Umbilical cord (tissue), 2 donors: ENCODE data around the gene IER3. TPM values are rescaled to one million over a fixed set of nuclear protein-coding genes. Genes with fewer than 3 reads are reported as not detected.
"Not testable (repeated sequence)": the region's sequence is repeated elsewhere in the genome, so short reads cannot be mapped to it uniquely, and the experiment has no call there.

Experiments
- DNase-seq: peaks from one replicate; pipeline ENCODE4 v3.0.0-alpha.2; 2015; ENCODE audit warnings: low spot score
- total RNA-seq: library from RNA; depleted of rRNA; stranded (reverse); fragments of >200 nt; gene quantifications from one replicate; pipeline ENCODE4 v1.2.3, GENCODE V29; 2014; ENCODE audit warnings: low replicate concordance; ENCODE audit not compliant: insufficient read depth

Gene IER3
- total RNA-seq, 1 donor from 2014 or later, result 70.1 TPM

DNA sequence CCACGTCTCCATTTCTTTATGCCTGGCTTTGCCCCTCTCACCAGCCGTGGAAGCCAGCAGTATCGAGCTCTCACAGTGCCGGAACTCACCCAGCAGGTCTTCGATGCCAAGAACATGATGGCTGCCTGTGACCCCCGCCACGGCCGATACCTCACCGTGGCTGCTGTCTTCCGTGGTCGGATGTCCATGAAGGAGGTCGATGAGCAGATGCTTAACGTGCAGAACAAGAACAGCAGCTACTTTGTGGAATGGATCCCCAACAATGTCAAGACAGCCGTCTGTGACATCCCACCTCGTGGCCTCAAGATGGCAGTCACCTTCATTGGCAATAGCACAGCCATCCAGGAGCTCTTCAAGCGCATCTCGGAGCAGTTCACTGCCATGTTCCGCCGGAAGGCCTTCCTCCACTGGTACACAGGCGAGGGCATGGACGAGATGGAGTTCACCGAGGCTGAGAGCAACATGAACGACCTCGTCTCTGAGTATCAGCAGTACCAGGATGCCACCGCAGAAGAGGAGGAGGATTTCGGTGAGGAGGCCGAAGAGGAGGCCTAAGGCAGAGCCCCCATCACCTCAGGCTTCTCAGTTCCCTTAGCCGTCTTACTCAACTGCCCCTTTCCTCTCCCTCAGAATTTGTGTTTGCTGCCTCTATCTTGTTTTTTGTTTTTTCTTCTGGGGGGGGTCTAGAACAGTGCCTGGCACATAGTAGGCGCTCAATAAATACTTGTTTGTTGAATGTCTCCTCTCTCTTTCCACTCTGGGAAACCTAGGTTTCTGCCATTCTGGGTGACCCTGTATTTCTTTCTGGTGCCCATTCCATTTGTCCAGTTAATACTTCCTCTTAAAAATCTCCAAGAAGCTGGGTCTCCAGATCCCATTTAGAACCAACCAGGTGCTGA, 20.3 kb downstream of the IER3 start:
- DNase-seq, result not testable (repeated sequence)

DNA sequence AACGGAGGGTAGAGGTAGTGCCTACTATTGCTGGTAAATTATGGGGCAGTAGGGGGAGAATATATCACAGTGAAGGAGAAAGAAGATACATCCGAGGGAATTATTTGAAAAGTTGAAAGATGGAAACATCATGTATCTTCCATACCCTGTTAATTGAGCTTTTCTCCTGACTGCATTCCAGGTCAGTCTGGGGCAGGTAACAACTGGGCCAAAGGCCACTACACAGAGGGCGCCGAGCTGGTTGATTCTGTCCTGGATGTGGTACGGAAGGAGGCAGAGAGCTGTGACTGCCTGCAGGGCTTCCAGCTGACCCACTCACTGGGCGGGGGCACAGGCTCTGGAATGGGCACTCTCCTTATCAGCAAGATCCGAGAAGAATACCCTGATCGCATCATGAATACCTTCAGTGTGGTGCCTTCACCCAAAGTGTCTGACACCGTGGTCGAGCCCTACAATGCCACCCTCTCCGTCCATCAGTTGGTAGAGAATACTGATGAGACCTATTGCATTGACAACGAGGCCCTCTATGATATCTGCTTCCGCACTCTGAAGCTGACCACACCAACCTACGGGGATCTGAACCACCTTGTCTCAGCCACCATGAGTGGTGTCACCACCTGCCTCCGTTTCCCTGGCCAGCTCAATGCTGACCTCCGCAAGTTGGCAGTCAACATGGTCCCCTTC, 21.0 kb downstream of the IER3 start:
- DNase-seq, result not testable (repeated sequence)

DNA sequence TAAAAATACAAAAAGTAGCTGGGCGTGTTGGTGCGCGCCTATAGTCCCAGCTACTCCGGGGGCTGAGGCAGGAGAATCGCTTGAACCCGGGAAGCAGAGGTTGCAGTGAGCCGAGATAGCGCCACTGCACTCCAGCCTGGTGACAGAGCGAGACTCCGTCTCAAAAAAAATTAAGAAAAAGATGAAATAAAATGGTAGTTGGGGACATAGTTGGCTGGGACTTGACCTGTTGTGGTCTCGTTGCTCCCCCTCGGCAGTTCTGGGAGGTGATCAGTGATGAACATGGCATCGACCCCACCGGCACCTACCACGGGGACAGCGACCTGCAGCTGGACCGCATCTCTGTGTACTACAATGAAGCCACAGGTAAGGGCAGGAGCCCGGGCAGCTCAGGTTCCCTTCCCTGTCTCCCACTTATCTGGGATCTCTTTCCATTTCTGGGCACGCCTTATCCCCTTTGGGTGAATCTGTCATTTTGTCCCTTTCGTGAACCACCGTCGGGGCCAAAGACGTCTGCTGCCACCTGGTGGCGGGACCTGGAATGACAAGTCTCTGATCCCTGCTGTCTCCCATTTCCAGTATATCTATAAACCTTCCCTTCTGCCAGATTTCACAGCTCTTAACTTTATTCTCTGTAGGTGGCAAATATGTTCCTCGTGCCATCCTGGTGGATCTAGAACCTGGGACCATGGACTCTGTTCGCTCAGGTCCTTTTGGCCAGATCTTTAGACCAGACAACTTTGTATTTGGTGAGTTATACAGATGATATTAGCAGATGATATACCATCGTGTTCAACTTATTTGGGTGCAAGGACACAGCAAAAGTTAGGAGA, 21.9 kb downstream of the IER3 start:
- peak; percentile 76 for DNase-seq

DNA sequence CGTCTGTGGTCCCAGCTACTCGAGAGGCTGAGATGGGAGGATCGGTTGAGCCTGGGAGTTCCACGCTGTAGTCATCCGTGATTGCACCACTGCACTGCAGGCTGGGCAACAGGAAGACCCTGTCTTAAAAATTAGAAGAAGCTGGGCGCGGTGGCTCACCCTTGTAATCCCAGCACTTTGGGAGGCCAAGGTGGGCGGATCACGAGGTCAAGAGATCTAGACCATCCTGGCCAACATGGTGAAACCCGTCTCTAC, 22.4 kb downstream of the IER3 start:
- DNase-seq, result peak; percentile 43

DNA sequence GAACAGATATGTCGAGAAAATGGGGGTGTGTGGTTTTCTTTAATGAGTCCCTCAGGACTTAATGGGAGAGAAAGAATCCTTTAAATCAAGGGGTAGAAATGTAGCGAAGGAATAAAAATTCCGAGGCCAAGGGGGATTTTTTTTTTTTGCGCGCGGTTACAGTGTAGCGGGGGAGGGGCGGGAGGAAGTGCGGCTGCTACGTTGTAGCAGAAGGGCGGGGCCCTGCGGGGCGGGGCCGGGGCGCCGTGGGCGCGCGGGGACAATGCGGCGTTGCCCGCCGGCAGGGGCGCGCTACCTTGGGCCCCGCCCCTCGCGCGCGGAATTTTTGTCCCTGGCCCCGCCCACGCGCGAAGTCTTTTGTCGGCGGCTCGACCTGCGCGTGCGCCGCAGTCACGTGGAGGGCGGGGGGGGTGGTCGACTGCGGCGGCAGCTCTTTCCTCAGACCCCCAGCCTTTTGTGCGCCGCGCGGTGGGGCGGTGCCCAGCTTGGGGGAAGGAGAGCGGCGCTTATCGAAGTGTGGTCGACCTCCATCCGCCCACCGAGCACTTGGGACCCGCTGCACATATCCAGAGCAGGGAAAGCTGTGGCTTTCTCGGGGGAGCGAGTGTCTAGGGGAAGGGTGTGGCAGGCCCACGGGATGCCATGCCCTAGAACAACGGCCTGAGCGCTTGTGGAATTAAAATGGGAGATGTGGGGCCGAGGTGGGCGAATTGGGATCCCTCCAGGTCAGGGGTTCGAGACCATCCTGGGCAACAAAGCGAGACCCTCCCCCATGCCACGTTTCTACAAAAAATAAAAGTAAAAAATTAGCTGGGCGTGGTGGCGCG, 22.9 kb downstream of the IER3 start:
- DNase-seq, result peak; percentile 89

DNA sequence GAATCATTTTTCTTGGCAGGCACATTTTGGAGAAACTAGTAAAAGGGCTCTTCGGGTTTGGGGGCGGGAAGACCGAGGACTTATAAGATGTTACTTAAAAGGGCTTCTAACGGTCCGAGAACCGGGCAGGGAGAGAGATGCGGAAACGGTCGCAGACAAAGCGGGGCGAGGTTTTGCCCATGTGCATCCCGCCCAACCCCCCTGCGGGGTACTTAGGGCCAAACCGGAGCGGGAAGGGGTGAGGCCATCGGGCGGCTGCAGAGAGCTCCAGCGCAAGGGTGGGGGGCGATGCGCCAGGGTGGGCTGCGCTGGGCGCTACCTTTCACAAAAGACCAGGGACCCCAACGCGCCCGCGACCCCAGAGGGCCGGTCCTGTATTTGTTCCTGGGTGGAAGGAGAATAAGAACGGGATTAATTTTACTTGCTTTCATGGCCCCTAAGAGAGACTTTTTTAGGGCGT, 23.6 kb downstream of the IER3 start:
- DNase-seq, result peak; percentile 60

DNA sequence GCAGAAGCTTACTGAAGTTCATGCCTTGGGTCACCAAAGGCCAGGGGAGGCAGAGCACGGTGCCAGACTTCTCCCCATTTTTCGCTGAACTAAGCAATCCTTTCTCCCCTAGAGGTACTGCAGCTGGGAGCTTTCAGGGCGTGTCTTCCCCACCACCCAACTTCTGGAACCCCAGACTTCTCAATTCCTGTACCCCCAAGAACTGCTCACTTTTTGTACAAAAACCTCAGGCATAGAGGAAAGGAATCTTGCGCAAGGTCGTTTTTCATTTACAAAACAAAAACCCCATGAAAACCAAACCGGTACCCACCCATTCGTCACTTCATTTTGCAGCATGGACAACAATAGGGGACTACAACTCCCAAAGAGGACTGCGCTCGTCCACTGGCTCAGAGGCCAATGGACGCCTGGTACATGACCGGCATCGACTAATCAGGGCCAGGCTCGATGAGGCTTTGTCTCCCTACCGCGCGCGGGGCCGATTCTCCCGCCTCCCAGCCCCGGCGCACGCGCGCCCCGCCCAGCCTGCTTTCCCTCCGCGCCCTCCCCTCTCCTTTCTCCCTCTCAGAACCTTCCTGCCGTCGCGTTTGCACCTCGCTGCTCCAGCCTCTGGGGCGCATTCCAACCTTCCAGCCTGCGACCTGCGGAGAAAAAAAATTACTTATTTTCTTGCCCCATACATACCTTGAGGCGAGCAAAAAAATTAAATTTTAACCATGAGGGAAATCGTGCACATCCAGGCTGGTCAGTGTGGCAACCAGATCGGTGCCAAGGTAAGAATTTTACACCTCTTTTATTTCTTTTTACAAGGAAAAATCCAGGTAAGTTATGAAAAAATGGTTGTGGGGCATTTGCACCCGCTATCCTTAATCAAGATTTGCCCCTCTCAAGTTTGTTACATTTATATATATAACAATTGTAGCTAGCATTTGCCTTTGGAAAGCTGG, 24.3 kb downstream of the IER3 start, which contains the start of gene TUBB:
TSS of gene TUBB (plus strand) at position 562 of the 947 bp plus-strand sequence. CDS start at position 717, 155 bp downstream.
- peak; percentile 99 for DNase-seq

DNA sequence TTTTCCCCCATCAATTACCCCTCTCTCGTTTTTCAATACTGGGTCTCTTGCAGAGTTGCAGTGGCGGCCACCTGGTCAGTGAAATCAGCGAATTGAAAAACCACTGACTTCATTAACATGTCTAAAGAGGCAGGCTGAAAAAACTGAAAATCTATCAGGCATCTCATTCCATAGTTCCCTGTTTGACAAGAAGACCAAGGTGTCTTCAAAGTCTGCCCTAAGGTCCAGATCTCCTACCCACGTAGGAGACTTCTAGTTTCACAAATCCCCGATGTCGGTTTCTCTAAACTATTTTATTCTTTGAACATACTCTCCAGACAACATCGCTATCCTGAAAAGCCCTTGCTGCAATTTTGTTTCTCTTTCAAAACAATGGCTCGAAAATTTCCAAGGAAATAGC, 25.0 kb downstream of the IER3 start:
- DNase-seq, result no peak

DNA sequence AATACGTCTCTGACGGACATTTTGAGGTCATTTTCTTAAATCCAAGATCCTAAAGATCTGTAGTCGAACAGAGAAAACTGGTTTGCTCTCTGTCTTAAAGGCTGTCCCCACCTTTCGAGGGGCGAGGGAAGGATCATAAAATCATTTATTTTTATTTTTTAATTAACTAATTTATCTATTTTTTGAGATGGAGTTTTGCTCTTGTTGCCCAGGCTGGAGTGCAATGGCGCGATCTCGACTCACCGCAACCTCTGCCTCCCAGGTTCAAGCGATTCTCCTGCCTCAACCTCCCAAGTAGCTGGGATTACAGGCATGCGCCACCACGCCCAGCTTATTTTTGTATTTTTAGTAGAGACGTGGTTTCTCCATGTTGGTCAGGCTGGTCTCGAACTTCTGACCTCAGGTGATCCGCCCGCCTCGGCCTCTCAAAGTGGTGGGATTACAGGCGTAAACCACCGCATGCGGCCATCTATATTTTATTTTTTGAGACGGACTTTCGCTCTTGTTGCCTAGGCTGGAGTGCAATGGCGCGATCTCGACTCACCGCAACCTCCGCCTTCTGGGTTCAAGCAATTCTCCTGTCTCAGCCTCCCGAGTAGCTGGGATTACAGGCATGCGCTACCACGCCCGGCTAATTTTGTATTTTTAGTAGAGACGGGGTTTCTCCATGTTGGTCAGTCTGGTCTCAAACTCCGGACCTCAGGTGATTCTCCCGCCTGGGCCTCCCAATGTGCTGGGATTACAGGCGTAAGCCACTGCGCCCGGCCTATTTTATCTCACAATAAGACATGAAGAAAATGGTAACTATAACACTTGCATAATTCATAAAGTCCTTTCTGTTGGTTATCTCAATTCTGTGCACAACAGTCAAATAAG, 26.3 kb downstream of the IER3 start:
- DNase-seq, result not testable (repeated sequence)

DNA sequence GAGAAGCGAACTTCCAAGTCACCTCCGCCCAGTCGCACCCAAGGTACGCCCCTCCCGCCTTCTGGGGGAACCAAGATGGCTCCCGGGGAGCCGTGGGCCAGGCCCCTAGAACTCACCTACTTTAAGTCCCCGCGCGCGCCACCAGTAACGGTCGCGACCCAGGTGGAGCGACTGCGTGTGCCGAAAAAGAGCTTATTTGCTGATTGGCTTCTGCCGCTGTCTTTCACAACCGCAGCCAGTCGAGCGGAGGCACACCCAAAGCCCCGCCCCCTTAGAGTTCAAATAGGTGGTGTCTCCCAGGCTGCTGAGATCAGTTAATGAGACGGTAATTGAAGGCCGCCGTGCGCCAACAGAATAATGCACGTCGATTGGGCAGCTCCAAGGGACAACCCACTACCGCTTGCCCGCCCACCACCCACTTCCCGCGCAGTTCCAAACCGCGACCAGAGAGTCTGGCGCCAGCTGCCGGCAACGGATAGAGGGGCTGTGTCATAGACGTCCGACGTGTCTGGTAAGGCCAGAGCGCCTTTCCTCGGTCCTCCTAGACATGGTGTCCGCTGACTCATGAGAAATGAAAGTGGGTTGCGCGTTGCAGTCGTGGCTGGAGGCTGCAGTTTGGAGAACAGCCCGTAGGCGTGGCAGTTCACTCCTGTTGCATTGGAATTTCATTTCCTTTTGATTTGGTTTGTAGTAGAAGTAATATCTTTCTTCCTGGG, 27.1 kb downstream of the IER3 start, which contains the start of gene MDC1:
TSS of gene MDC1 (minus strand) at position 153 of the 716 bp plus-strand sequence. CDS start 2,106 bp downstream, outside the sequence.
- DNase-seq, result peak; percentile 100

DNA sequence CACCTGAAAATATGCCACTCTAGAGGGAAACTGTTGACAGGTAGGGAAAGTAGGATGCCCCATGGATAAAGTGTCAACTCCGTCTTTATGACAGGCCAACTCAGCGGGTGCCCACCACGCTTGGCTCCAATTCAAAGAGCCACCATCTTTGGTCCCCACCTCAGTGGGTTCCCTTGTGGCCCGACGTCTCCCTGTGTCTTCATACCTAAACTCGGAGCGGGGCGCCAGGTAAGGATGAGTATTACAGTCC, 27.5 kb downstream of the IER3 start:
- DNase-seq, result no peak

DNA sequence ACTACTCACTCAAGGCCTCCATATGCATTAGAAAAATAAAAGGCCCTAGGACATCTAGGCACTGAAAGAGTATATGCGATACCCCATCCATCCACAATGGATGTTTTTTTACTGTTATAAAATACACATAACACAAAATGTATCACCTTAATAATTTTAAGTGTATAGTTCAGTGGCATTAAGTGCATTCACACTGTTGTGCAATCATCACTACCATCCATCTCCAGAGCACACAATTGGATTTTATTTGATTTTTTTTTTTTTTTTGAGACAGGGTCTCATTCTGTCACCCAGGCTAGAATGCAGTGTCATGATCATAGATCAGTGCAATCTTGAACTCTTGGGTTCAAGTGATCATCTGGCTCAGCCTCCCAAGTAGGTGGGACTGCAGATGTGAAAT, 30.1 kb downstream of the IER3 start:
- no peak for DNase-seq

DNA sequence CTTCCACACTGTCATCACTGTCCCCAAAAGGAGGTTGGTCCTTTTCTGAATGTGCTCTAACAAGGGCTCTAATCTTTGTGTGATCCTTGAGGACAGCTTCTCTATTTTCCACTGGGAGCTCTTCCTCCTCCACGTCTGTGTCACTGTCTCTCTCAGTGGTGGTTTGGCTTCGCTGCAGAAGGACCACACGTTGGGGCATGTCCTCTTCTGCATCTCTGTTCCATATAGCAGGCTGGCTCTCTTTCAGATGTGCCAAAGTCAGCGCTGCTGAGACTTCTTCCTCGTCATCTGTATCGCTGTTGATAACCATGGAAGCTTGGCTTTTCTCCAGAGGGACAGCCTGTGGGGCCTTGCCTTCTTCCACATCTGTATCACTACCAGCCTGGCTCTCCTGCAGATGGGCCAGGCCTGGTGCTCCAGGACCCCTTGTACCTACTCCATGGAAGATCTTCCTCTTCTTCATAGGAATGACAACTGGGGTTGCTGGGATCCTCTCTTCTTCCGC, 31.9 kb downstream of the IER3 start:
- DNase-seq, result no peak

DNA sequence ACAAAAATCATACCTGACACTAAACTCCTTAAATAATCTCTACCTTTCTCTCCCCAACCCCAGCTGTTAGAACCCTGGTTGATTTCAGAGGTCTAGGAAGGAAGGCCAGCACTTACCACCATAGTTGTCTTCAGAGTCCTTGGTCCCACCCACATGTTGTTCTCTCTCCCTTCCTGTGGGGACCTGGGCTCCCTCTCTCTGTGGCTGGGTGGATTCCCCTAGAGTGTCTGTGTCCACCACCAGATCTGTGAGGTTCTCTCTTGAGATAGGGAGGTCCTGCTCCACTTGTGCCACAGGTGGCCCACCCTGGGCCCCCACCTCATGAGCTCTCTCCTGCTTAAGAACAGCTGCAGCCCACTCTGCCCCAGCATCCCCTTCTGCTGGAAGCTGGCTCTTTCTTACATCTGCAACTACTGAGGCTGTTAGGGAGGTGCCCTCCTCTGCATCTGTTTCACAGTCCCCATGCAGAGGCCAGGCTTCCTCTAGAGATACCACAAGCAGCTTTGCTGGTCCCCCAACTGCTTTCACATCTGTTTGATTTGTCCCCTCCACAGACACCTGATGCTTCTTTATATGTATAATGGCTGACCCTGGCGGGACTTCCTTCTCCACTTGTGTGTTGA, 32.5 kb downstream of the IER3 start:
- no peak for DNase-seq

DNA sequence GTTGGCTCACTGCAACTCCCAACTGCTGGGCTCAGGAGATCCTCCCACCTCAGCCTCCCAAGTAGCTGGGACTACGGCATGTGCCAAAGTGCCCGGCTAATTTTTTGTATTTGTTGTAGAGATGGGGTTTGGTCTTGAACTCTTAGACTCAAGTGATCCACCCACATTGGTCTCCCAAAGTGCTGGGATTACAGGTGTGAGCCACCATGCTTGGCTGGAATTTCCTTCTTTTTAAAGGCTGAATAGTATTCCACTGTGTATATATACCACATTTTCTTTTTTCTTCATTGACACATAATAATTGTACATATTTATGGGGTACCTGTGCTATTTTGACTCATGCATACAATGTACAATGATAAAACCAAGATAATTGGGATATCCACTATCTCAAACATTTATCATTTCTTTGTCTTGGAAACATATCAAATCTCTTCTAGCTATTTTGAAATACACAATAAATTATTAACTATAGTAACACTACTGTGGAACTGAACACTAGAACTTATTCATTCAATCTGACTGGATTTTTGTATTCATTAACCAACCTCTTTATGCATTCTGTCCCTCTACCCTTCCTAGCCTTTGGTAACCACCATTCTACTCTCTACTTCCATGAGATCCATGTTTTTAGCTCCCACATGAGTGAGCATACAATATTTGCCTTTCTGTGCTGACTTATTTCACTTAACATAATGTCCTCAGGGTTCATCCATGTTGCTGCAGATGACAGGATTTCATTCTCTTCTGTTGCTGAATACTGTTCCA, 35.1 kb downstream of the IER3 start:
- DNase-seq, result no peak

DNA sequence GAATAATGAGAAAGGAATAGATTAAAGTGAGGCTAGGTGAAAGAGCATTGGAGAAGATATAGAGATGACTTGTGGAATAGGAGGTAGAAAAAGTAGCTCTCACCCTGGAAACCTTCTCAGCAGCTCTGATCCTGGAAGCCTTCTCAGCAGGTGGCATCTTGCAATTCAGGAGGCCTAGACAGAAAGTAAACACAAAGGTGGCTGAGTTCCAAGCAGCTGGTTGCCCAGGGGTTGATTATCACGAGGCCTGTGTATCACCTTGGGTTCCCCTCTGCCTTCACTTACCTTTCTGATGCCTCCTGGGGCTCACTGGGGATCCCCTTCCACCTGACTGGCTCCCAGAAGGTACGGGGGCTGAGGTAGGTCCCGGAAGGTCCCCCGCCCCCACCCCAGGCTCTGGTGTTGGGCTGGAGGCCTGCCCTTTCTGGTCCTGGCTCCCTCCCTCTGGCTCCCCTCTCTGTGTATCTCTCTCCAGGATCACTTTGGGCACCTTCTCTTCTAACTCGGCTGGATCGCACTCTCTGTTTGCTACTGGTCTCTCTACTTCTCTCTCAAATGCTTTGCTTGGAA, 37.0 kb downstream of the IER3 start:
- no peak for DNase-seq

DNA sequence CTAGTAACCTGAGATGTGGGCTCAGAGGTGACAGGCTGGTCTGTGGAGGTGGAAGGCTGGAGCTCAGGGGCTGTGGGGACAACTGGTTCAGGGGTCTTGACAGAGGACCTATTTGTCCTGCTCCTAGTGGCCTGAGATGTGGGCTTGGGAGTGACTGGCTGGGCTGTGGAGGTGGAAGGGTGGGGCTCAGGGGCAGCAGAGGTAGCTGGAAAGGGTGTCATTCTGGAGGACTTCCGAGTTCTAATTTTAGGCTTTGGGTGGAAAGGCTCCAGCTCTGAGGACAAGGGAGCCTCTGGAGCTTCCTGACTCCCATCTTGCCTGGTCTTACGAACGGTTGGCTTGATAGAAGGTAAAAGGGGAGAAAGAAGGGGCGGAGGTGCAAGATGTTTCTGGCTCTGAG, 38.7 kb downstream of the IER3 start:
- no peak for DNase-seq
